Bone marrow (tissue), 2 donors: ENCODE results near the gene EIF6.
"Not testable (repeated sequence)": the region's sequence is repeated elsewhere in the genome, so short reads cannot be mapped to it uniquely, and the experiment has no call there.

Experiments
- DNase-seq, 2 donors: peaks; one replicate each; lab custom pipeline; 2025; lab: John Stamatoyannopoulos, UW

Gene EIF6

DNA sequence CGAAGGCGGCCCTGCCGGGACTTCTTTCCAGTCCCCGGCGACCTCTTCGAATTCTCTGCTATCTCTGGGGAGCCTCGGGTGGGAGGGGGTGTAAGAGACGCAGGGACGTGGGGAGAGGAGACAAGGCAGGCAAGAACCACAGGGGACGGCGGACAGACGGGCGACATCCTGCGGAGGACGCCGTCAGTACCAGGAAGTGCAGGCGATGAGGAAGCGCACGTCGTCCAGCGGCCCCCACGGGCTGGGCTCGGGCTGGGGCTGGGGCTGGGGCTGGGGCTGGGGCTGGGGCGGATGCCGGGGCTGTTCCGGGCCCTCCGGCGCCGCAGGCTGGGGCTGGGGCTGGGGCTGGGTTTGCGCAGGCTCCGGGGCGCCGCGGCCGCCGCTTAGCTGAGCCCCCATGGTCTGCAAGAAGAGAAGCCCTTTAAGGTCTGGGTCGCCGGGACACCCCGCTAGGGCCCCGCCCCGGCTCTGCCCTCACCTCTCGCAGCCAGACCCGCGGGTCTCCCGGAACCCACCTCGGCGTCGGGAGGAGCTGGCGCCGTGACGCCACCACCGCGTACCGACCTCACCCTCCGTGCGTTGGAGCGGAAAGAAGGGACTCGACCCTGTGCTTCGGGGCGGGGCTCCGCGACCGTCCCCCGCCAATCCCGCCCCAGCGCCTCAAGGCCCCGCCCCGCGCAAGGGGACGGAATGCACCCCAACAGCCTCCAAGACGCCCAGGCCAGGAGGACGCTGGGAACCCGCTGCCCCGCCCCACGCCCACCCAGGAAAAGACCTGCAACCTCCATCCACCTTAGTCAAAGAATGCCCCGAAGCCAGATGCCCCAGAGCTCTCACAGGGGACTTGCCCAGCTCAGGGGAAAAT lies 6.8 kb downstream of the EIF6 start, which contains the start of gene MMP24OS:
Gene MMP24OS (minus strand): TSS at position 592 of the 865 bp plus-strand sequence. CDS start 193 bp downstream, at position 399.
- peak; percentile 86 to 89 for DNase-seq

DNA sequence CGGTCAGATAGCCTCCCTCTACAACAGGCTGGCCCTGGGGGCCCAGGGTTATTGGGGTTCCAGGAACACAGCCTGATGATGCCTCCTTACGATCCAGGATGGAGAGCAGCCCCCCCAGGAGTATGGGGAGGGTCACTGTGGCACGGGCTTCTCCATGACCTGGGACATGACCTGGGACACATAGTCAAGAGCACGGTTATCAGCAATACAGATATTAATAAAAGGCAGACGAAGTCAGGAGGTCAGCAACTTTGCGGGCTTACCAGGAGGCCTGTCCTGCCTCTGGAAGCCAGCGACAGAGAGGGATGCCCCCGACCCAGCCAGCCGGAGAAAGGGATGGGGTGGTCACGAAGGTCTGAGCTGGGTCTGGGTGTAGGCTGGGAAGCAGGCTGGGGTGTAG lies 7.4 kb downstream of the EIF6 start:
- no peak for DNase-seq

- no peak for DNase-seq
Measured at GRCh38 chr20:35276408-35276807, 8.2 kb downstream of the EIF6 start.

- DNase-seq: no peak
Measured at GRCh38 chr20:35275741-35276251, 8.8 kb downstream of the EIF6 start.

DNA sequence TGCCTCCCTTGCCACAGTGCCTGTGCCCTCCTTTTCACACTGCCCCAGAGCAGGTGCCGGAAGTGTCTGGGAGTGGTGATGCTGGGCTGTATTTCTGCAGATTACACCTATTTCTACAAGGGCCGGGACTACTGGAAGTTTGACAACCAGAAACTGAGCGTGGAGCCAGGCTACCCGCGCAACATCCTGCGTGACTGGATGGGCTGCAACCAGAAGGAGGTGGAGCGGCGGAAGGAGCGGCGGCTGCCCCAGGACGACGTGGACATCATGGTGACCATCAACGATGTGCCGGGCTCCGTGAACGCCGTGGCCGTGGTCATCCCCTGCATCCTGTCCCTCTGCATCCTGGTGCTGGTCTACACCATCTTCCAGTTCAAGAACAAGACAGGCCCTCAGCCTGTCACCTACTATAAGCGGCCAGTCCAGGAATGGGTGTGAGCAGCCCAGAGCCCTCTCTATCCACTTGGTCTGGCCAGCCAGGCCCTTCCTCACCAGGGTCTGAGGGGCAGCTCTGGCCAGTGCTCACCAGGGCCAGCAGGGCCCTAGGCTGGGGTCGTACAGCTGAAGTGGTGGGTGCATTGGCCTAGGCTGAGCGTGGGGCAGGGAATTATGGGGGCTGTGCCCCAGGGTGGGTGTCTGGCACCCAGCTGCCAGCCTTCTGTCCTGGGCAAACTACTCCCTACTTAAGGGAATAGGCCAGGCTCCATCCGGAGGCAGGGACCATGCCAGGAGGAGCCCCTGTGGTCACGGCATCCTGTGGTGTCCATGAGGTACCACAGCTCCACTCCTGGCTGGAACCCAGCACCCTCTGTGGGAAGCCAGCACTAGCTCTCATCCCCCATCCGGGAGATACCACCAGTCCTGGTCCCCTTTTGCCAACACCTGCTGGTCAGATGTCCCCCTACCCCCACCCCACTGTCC lies 10.1 kb downstream of the EIF6 start:
- DNase-seq: no peak

GRCh38 chr20:35273449-35274171 lies 11.0 kb downstream of the EIF6 start:
- no peak for DNase-seq

- DNase-seq: no peak
Measured at GRCh38 chr20:35271904-35272303, 12.7 kb downstream of the EIF6 start.

- no peak for DNase-seq
Measured at GRCh38 chr20:35271073-35271882, 13.3 kb downstream of the EIF6 start.

DNA sequence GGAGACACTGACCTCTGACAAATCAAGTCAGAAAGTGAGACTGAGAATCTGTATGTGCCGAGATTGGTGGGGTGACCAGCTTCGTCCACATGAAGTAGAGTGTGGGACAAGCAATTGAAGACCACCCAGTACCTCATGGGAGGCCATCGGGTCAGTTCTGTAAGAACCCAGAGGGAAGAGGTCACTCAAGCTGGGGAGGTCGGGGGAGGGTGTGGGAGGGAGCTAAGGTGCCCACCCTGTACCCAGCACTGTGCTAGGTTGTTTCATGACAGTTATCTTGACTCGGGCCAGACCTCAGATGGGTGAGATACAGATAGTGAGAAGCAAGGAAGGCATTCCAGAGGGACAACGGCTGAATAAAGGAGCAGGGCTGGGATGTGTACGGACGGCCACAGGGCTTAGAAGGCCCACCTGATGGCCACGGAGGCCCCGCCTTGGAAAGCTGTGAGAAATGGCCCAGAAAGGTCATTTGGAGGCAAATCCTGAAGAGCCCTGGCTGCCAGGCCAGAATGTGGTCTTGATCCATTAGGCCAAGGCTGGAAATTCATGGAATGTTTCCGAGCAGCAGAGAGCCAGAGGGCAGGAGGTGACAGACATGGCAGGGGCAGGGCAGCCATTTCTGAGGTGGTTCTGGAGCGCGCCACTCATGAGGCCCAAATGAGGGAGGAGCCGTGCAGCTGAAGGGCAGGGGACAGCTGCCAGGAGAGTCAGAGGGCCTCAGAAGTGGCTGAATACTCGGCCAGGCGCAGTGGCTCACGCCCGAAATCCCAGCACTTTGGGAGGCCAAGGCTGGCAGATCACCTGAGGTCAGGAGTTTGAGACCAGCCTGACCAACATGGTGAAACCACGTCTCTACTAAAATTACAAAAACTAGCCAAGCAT lies 14.3 kb downstream of the EIF6 start:
- no peak for DNase-seq

- peak in 1 of 2 donors; percentile 12 for DNase-seq
Measured at GRCh38 chr20:35269055-35269781, 15.4 kb downstream of the EIF6 start.

DNA sequence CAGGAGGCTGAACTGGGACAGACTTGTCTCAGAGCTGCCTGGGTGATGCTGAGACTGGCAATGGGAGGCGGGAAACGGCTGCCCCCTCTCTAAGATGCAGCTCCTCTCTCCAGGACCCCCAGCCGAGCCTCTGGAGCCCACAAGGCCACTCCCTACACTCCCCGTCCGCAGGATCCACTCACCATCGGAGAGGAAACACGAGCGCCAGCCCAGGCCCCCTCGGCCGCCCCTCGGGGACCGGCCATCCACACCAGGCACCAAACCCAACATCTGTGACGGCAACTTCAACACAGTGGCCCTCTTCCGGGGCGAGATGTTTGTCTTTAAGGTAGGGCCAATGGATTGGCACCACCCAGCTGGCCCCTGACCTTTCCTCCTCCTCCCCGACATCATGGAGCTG lies 17.5 kb downstream of the EIF6 start:
- no peak for DNase-seq

DNA sequence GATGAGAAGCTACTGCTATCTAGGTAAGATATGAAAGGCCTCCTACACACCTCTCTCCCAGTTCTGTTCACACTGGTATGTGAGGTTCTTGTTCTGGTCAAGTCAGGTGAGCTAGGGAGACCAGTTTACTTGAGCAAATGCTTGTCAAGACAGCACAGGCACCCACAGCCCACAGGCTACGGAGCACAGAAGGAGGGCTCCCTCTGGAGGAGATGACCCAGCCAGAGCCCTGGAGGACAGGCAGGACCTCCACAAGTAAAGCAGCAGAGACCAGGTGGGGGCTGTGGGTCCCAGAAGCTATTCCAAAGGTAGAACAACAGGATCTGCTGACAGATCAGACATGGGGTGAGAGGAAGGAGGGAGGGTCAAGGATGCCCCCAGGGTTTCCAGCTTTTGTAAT lies 19.8 kb downstream of the EIF6 start:
- DNase-seq: no peak

DNA sequence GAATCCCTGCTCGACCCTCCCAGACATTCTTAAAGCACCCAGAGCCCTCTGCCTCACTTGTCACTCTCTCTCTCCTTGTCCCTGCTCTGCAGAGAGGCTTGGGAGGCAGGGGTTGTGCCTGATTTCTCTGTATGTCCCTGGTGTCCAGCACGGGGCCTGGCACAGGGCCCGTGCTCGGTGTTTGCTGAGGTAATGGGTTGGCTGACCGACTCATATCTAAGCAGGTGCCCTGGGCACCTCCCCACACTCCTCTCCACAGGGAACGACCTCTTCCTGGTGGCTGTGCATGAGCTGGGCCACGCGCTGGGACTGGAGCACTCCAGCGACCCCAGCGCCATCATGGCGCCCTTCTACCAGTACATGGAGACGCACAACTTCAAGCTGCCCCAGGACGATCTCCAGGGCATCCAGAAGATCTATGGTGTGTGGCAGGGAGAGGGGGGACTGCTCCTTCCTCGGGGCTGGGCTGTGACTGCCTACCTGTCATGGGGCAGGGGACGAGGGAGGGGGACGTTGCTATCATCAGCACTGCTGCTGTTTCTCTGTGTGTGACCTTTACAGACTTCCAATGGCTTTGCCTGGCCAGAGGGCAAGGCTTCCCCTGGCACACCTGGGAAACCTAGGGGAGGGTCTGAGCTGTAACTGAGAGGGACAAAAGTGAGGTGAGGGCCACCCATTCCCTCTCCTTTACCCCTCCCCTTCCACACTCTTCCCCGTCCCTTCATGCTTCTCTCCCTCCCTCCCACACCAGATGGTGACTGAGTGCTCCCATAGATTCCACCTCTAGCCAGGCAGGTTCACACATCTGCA lies 20.8 kb downstream of the EIF6 start:
- DNase-seq: no peak

DNA sequence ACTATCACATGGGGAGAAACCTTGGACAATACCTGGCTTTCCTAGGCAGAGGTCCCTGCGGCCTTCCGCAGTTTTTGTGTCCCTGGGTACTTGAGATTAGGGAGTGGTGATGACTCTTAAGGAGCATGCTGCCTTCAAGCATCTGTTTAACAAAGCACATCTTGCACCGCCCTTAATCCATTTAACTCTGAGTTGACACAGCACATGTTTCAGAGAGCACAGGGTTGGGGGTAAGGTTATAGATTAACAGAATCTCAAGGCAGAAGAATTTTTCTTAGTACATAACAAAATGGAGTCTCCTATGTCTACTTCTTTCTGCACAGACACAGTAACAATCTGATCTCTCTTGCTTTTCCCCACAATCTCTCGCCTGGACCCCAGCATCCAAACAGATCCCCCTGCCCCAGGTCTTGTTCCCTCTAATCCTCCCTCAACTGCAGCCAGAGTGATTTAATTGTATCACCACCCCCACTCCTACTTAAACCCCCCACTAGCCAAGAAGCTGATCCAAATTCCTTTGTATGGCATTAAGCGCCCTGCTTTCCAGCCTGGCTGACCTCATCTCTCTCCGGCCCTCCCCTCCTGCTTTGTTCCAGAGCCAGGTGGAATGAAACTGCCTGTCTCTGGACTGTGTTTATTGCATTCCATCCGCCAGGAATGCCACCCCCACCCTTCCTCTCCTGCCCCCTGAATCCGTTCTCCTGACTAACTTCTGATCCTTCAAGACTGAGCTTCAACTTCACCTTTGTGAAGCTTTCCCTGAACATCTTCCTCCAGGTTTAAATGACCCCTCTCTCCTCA lies 21.6 kb downstream of the EIF6 start:
- DNase-seq: not testable (repeated sequence)

DNA sequence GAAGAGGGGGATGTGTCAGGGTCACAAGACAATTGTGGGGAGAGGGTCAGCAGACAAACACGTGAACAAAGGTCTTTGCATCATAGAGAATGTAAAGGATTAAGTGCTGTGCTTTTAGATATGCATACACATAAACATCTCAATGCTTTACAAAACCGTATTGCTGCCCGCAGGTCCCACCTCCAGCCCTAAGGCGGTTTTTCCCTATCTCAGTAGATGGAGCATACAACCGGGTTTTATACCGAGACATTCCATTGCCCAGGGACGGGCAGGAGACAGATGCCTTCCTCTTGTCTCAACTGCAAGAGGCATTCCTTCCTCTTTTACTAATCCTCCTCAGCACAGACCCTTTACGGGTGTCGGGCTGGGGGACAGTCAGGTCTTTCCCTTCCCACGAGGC lies 22.3 kb downstream of the EIF6 start:
- DNase-seq: not testable (repeated sequence)

GRCh38 chr20:35260426-35260825 lies 24.1 kb downstream of the EIF6 start:
- DNase-seq: no peak

DNA sequence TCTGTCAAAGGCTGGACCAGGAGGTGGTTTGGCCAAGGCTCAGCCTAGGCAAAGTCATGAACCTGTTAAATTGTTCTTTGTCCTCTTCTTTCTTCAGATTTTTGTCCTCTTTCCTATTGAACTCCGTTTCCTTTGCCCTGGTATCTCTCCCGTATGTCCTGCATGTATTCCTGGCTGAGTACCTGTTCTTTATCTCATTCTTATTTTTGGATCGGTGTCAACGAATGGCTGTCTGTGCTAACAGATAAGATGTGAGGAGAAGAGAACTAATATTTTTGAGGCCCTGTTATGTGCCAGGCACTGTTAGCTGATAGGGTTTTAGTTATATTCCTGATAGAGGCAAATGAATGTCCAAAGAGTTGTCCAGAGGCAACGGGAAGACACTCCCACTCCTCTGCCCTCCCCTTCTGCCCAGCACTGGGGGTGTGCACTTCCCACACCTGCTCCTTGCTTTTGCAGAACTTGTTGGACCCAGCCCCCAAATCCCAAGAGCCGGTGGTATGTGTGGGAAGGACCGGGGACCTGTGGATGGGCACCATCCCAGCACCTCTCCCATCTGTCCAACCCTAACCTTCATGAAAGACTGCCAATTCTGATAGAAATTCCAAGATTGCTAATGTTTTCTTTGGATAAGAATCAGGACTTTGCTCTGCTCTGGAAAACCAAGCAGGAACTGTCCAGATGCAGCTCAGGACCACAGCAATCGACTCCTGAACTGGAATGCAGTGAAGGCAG lies 27.2 kb downstream of the EIF6 start:
- DNase-seq: no peak
